Measurements from ENCODE around the gene IL1R2.

IL1R2 gene

GRCh38 chr2:101986376-101986775, 5.4 kb upstream of the IL1R2 start:
- H3K4me3 ChIP-seq (ENCODE audit: low read depth, low read length): no peak overlapping the region
- DNase-seq (ENCODE audit: low read depth): no peak
- TF ChIP-seq, protein P1, sequence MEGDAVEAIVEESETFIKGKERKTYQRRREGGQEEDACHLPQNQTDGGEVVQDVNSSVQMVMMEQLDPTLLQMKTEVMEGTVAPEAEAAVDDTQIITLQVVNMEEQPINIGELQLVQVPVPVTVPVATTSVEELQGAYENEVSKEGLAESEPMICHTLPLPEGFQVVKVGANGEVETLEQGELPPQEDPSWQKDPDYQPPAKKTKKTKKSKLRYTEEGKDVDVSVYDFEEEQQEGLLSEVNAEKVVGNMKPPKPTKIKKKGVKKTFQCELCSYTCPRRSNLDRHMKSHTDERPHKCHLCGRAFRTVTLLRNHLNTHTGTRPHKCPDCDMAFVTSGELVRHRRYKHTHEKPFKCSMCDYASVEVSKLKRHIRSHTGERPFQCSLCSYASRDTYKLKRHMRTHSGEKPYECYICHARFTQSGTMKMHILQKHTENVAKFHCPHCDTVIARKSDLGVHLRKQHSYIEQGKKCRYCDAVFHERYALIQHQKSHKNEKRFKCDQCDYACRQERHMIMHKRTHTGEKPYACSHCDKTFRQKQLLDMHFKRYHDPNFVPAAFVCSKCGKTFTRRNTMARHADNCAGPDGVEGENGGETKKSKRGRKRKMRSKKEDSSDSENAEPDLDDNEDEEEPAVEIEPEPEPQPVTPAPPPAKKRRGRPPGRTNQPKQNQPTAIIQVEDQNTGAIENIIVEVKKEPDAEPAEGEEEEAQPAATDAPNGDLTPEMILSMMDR (IDR thresholded peaks at IDR 0.05; ENCODE audit: control insufficient read depth, extremely low read depth, insufficient read depth): no peak

- TF ChIP-seq, protein P1 (IDR thresholded peaks at IDR 0.05; ENCODE audit: control insufficient read depth, extremely low read depth, insufficient read depth): no peak
- DNase-seq (ENCODE audit: low read depth): no peak
- H3K4me3 ChIP-seq (ENCODE audit: low read depth, low read length): no peak overlapping the region
Observed at GRCh38 chr2:101986804-101987740, 4.7 kb upstream of the IL1R2 start.

DNA sequence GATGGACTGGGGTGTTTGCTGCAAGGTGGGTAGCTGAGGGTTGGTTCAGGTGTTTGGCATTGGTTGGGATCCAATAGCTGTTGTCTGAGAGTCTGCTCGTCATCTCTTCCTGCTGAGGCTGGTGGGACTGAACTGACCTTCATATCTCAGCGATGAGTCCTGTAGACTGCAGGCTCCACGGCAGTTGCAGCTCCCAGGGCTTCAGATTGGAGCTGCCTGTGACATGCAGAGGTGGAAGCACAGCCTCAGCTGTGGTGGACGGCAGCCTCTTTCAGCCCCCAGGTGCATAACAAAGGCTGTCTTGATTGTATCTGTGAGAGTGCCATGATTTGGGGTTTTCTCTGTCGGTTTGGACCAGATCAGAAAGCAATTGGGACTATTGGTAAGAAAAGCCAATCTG, 3.9 kb upstream of the IL1R2 start:
- TF ChIP-seq, protein P1 (IDR thresholded peaks at IDR 0.05; ENCODE audit: control insufficient read depth, extremely low read depth, insufficient read depth): no peak
- no peak overlapping the region for H3K4me3 ChIP-seq (ENCODE audit: low read depth, low read length)
- no peak for DNase-seq (ENCODE audit: low read depth)

GRCh38 chr2:101988541-101988940, 3.2 kb upstream of the IL1R2 start:
- TF ChIP-seq, protein P1 (IDR thresholded peaks at IDR 0.05; ENCODE audit: control insufficient read depth, extremely low read depth, insufficient read depth): no peak
- DNase-seq (ENCODE audit: low read depth): no peak
- H3K4me3 ChIP-seq (ENCODE audit: low read depth, low read length): no peak overlapping the region

DNA sequence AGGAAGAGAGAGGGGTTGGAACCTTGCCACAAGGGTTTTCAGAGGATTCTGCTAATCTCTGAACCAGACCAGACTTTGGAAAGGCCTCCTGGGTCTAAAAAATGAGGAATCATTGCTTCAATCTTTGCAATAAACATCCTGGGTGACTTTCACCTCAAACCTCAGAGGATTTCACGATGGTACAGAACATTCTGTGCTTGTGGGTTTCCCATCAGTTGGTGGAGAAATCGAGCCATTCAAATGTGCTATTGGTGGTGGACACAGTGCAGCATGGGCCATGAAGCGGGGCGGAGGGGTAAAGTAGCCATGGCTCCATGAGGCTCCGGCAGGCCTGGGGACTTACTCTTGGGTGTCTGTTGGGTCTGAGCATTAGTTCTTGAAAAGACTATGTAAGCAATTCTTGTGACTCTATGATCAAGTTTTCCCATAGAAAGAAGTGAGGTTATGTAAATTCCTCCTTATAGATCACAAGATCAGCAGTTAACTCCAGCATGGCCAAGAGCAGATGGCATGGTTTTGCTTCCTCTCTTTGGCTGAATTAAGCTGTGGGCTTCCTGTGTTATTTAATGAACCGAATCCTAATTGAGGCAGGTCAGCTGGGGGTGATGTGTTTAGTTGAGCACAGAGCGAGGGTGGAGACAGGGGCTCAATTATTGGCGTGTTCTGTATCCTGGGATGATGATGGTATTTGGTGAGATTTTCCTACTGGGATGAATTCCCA, 1.9 kb upstream of the IL1R2 start:
- TF ChIP-seq, protein P1 (IDR thresholded peaks at IDR 0.05; ENCODE audit: control insufficient read depth, extremely low read depth, insufficient read depth): no peak
- DNase-seq (ENCODE audit: low read depth): no peak
- H3K4me3 ChIP-seq (ENCODE audit: low read depth, low read length): no peak overlapping the region

DNA sequence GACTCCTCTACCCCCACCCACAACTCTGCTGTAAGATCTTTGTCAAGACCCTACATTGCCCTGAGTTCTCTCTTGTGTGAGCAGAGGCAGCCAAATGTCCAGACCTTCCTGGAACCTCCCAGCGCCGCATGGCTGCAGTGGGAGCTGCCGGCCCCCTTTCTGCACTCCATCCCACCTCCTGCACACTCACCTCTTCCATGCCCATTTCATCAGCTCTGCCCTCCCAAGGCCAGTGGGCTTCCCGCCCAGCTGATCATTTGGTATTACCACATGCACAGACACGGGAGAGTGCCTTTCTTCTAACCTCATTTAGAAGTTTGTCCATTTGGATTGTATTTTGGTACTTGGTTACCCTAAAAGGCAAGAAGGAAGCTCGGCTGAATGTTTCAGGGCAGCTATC, 2.0 kb downstream of the IL1R2 start:
- no peak overlapping the region for H3K4me3 ChIP-seq (ENCODE audit: low read depth, low read length)
- TF ChIP-seq, protein P1 (IDR thresholded peaks at IDR 0.05; ENCODE audit: control insufficient read depth, extremely low read depth, insufficient read depth): no peak
- no peak for DNase-seq (ENCODE audit: low read depth)
